Left renal cortex interstitium (tissue), 4 donors: Measurements from ENCODE around the gene RUBCN. TPM values are rescaled to one million over a fixed set of nuclear protein-coding genes. Genes with fewer than 3 reads are reported as not detected.
A peak's percentile ranks its signal among the peaks of the same experiment; 100 is the strongest.
"Not testable (repeated sequence)": the region's sequence is repeated elsewhere in the genome, so short reads cannot be mapped to it uniquely, and the experiment has no call there.

Source experiments
- DNase-seq, 4 donors: peaks; one replicate each; pipeline ENCODE4 v3.0.0-alpha.2; 2013; ENCODE audit warnings: low read depth in 4 of 4, low spot score in 2 of 4, missing footprints in 1 of 4
- polyA plus RNA-seq, 4 donors: library from polyadenylated mRNA; unstranded; fragments of 120-200 nt; gene quantifications; one replicate each; pipeline ENCODE4 v1.2.1, GENCODE V29; 2013; ENCODE audit not compliant: insufficient read length in 4 of 4

The RUBCN gene
- polyA plus RNA-seq, 4 donors, result 8.4 to 17.6 (median 14.0) TPM

DNA sequence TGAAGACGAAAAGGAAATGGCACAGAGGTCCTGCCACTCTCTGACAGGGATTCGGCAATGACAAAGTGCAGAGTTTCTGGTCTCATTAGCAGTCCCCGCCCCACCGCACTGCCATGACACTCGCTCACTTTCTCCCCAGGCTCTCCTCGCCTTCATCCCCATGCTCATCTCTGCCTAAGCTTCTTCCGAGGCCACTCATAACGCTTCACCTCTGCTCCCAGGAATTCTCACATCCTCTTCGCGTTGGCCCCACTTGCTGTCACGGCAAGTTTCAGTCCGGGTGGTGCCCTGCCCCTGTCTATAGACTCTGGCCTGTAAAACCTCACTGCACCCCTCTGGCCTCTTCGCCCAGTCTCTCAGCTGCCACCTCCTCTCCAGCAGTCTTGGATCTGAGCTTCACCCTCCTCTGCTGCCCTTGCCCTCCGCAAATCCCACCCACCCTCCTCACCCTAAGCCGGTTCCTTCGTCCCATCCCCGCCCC, 654 bp downstream of the RUBCN start:
- no peak for DNase-seq

DNA sequence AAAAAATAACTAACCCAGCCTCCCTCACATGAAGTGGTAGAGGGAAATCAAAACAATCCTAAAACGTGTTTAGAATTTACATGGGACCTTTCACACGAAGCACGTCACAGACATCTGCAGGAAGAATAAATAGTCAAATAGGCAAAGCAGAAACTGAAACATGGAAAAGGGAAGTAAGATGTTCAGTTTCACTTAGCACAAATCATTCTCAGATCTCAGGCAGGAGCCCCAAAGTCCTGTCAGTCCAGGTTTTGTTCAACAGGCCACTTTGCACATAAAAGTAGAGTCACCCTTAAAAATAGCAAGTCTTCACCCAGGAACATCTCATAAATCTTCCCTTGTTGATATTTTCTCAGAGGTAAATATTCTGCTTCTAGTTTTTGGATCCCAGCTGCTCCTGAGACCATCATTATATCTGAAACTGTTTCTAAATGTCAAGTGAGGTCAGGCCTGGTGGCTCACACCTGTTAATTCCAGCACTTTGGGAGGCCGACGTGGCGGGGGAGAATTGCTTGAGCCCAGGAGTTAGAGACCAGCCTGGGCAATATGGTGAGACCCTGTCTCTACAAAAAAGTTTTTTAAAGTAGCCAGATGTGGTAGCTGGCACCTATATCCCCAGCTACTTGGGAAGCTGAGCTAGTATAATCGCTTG, 1.9 kb downstream of the RUBCN start:
- DNase-seq, result no peak

DNA sequence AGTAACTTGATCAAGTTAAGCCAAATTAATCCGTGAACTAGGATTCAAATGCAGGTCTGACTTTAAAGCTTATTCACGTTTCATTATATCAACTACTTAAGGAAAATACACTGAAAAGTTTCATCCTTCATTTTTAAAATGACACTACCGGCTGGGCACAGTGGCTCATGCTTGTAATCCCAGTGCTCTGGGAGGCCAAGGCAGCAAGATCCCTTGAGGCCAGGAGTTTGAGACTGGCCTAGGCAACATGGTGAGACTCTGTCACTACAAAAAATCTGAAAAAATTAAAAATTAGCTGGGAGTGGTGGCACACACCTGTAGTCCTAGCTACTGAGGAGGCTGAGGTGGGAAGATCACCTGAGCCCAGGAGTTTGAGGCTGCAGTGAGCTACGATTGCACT, 3.7 kb downstream of the RUBCN start:
- DNase-seq, result no peak

DNA sequence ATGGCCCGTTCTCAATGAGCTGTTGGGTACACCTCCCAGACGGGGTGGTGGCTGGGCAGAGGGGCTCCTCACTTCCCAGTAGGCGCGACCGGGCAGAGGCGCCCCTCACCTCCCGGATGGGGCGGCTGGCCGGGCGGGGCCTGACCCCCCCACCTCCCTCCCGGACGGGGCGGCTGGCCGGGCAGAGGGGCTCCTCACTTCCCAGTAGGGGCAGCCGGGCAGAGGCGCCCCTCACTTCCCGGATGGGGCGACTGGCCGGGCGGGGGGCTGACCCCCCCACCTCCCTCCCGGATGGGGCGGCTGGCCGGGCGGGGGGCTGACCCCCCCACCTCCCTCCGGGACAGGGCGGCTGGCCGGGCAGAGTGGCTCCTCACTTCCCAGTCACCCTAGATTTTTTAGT, 5.2 kb downstream of the RUBCN start:
- not testable (repeated sequence) for DNase-seq

DNA sequence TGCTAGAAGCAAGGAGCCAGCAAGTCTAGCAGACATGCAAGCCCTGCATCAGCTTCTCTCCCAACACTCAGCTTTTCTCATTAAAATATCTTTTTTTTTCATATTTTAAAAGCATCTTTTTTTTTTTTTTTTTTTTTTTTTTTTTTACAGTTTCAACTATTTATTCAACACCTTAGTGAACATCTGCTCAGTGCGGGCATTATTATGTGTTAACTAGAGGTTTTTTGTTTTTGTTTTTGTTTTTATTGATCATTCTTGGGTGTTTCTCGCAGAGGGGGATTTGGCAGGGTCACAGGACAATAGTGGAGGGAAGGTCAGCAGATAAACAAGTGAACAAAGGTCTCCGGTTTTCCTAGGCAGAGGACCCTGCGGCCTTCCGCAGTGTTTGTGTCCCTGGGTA, 5.9 kb downstream of the RUBCN start:
- not testable (repeated sequence) for DNase-seq

DNA sequence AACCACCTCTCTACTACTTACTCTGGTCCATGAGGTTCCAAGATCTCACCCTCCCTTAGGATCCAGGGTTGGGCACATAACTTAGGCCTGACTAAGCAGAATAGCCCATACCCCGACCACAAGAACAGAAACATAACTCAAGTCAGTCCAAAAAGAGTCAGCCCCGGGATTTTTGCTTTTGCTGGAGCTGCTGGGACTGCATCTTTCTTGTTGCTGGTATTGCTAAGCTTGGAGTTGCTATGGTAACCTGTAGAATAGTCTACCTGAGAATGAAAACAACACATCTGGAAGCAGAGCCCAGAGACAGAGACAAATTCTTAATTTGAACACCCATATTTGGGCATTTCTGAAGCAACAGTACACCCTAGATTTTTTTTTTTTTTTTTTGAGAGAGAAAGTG, 6.5 kb downstream of the RUBCN start:
- DNase-seq, result no peak

DNA sequence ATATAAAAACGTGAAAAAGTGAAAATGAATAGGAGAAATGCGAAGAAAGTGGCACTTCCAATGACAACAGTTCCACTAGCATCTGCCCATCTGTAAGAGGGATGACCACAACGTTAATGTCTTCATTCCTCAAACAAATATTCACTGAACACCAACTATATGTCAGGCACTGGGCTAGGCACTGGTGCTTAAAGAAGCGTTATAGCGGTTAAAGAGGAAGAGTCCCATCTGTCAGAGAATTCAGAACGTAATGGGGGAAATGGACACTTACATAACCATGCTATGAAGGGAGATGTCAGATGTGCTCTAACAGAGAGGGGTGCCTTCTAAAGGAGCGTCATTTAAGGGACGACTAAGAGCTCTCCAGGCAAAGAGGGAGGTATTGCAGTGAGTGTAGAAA, 8.2 kb downstream of the RUBCN start:
- DNase-seq, result no peak

DNA sequence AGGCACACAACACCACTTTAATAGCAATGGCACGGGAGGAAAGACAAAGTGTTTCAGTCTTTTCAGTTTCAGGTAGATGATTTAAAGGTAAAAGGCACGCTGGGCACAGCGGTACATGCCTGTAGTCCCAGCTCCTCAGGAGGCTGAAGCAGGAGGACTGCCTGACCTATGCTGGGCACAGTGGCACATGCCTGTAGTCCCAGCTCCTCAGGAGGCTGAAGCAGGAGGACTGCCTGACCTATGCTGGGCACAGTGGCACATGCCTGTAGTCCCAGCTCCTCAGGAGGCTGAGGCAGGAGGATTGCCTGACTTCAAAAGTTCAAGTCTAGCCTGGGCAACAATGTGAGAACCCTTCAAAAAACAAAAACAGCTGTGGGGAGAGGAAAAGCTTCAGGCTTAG, 8.8 kb downstream of the RUBCN start:
- not testable (repeated sequence) for DNase-seq

DNA sequence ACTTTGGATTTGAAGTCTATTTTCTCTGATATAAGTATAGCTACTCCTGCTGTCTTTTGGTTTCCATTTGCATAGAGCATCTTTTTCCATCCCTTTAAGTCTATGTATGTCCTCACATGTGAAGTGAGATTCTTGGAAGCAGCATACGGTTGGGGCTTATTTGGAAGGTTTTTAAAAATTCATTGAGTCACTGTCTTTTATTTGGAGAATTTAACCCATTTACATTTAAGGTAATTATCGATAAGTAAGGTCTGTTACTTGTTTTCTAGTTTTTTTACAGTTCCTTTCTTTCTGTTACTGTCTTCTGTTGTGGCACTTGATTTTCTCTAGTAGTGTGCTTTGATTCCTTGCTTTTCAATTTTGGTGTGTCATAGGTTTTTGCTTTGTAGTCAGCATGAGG, 14.0 kb downstream of the RUBCN start:
- DNase-seq, result no peak

DNA sequence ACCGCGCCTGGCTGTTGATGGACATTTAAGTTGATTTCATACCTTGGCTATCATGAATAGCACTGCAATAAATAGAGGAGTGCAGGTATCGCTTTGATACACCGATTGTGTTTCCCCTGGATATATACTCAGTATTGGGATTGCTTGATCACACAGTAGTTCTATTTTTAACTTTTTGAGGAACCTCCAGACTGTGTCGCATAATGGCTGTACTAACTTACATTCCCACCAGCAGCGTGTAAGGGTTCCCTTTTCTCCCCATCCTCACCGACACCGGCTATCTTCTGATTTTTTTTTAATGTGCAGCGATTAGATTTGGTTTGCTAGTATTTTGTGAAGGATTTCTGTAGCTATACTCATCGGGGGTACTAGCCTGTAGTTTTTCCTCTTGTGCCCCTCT, 16.0 kb downstream of the RUBCN start:
- DNase-seq, result no peak

DNA sequence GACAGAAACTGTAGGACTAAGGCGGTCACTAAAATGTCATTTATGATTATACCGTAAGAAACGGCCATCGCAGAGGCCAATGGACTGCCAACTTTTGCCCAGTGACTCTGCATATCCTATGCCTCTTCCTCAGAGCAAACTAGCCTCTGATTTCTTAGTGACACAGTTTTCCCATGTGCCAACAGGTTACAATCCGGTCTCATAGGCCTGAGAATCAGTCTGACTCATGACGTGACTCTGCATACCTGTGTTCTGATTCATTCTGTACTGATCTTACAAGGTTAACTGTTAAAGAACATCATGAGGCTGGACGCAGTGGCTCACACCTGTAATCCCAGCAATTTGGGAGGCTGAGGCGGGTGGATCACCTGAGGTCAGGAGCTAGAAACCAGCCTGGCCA, 17.8 kb downstream of the RUBCN start:
- DNase-seq, result no peak

DNA sequence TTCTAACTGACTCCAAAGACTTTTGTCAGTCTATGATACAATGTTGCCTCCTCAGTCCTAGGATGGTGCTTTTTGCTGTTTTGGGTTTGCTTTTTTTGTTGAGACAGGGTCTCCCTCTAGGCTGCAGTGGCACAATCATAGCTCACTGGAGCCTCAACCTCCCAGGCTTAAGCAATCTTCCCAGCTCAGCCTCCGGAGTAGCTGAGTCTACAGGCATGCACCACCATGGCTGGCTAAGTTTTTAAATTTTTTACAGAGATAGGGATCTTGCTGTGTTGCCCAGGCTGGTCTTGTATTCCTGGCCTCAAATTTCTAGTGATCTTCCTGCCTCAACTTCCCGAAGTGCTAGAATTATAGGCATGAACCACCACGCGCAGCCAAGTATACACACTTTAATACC, 22.5 kb downstream of the RUBCN start:
- no peak for DNase-seq

DNA sequence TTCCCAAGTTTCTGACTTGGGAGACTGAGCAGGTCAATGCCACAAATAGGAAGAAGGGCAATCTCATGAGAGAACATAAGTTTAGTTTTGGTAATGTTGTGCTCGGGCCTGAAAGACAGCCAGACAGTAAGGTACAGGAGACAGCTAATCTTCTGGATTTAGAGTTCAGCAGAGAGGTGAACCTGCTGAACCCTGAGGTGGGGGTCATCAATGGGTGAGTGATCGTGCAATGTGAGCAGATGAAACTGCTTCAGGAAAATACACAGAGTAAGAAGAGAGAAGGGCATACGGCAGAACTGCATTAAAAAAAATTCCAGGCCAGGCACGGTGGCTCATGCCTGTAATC, 23.3 kb downstream of the RUBCN start:
- DNase-seq, result no peak

DNA sequence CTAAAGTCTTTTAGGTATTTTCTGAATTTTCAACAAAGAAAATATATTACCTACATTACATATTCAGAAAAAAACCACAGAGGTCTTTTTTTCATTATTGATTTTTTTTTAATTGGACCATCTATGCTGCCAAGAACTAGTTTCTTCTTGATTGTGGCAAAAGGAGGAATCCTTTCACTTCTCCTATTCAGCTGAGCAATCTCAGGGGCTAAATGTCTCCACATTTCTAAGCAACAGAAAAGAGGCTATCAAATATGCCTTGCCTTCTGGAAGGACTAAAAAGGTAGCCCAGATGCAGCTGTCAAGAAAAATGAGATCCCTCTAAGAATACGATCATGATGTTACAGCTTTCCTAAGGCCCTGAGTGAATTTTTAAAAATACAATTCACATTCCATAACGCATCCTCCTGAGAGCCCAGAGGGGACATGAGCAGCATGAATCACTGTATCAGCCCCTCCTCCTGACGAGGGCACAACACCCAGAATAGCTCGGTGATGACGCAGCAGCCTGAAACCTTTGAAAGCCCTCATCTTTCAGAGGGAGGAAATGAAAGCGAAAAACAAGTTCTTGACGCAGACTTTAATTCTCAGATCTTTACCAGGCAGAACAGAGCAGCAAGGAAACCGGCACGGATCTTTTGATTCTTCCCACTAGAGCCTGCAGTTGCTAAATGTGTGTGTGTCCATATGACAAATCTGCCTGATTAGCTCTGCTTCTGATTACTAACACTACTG, 24.6 kb downstream of the RUBCN start:
- DNase-seq, result peak; percentile 30 to 57 (median 40)

DNA sequence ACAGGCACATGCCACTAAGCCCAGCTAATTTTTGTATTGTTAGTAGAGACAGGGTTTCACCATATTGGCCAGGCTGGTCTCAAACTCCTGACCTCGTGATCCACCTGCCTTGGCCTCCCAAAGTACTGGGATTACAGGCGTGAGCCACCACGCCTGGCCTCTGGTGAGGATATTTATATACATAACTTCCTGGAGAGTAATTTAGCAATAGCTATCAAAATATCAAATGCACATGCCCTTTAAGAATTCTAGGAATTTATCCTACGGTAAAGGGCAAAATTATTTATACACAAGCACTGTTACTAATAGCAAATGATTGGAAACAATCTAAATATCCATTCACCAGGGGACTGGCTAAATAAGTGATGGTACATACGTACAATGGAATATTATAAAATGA, 25.7 kb downstream of the RUBCN start:
- DNase-seq, result not testable (repeated sequence)

DNA sequence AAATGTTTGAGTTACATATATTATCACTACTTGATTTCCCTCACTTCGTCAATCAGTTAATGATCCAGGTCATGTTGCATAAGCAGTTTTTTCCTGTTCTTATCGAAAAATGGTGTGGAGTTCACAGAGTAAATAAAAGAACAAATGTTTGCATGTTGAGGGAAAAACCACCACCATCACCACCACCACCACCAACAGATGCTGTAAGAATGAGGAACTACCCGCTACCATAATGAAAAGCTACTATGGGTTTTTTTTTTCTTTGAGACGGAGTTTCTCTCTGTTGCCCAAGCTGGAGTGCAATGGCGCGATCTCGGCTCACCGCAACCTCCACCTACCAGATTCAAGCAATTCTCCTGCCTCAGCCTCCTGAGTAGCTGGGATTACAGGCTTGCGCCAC, 27.6 kb downstream of the RUBCN start:
- no peak for DNase-seq

DNA sequence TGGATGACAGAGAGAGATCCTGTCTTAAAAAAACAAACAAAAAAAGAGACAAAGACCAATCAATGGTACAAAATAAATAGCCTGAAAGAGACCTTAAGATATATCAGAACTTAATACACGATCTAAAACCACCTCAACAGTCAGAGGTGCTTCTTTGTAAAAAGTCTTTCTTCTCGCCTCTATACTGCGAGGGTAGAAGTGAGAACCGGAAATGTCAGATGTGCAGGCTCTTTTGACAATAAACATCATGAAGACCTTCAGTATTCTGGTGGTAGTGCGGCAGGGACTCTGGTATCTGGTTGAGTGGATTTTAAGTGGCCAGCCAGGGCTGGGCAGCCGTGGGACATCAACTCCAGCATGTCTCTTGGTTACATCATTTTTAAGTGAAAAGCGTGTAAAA, 30.0 kb downstream of the RUBCN start:
- no peak for DNase-seq

DNA sequence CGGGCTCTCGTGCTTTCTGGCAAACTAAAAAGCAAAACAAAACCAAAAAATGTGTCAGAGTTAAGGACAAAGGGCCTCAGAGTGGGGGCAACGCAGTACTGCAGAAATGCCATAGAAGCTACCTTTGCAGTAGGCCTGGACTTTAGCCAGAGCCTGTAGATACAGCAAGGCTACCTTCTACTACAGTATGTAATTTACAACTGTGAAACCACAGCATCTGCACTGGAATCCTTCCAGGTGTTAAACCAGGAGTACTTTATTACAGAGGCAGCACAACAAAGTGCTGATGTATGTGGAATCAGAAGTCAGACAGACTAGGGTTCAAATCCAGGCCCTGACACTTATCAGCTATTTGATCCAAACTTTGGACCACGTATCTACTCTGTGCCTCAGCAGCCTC, 34.9 kb downstream of the RUBCN start:
- no peak for DNase-seq

DNA sequence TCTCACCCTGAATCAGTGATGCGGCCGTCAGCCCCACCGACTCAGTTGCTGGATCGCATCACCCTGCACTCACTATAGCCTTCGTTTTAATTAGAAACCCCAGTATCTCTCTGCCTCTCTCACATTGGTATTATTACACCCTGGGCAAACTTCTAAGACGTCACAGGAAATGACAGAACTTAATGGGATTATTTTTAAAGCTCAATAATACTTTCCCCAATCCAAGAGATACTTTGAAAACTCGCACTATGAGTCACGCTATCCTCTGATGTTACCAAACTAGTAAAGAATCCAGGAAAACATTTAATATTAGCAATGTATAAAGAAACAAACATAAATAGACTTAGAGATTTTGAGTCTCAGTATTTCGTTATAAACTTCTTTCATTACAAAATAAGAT, 36.6 kb downstream of the RUBCN start:
- DNase-seq, result no peak

DNA sequence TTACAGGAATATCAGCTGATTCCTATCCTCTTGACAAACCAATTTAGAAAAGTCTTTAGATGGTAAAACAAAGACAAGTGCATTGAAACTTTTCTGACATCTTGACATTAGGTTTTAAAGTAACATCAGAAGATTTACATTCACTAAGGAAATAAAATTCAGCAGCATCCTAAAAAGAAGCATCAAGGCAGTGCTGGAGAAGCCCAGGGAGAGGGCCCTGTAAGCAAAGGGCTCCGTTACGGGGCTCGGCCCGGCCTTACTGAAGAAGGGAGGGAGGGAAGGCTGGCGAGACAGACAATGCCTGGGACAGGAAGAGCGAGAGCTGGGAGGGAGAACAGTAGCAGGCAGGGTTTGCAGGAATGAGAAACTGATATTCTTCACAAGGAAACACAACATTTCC, 39.3 kb downstream of the RUBCN start:
- DNase-seq, result no peak

DNA sequence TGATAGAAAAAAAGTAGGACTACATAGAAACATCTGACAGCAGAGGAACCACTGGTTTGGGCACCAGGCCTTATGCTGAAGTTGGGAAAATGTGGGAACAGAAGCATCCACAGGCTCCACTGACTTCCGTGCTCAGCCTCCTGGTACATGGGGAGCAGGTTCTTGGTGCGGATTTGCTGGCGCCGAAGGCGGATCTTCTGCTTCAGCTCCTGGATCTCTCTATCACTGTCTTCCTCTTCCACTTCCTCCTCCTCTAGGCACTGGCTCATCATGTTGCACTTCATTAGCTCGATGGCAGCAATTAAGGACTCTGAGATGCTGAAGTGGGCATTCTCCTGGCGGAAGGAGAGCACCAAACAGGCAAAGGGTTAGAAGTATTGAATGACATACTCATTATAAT, 42.5 kb downstream of the RUBCN start:
- DNase-seq, result no peak

DNA sequence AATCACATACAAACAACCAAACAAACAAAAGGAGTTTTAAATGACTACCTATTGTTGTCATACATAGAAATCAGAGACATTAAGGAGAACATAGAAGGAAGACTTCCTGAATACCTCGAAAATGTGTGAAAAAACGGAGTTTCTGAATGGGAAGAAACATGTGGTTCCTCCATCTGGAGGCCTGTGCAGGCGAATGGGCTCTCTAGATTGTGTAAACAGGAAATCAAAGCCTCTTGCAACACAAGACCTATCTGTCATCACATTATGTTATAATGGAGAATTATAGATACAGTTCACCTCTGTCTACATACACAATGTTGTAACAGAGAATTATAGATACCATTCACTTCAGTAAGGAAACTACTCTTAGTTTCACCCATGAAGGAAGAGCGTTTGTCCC, 44.1 kb downstream of the RUBCN start:
- no peak for DNase-seq

DNA sequence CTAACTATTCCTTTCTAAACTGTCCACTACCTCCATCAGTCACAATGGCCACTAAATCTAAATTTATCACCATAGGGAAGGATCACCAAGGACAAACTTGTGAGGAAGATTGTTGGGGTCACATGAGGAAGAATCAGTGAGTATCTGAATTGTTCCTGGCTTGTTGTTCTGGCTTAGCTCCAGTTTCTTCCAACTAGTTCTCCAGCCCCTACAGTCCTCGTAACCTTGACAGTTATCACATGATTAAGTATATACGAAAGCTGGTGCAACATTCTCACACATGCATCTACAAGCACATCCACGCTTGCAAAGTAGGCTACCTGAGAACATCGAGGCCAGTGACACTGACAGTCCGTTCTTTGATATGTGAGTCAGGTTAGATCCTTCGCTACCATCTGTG, 46.0 kb downstream of the RUBCN start:
- DNase-seq, result no peak
